Measurements from ENCODE around the gene GDE1. TPM values are rescaled to one million over a fixed set of nuclear protein-coding genes. Genes with fewer than 3 reads are reported as not detected.

GDE1 gene
- polyA plus RNA-seq, 5 donors, result 66.6 to 87.7 (median 77.3) TPM

Other genes with a start within 250 kb of the GDE1 start
- under 1 TPM in 3 of 5 donors, not detected in 2; 0.11 to 0.51 (median 0.50) TPM for gene CLEC19A, start 236.4 kb downstream of the GDE1 start, polyA plus RNA-seq (ENCODE audit: insufficient read depth in 1 of 5, insufficient read length in 5 of 5, low replicate concordance in 1 of 5)
- gene TMC5, start 104.2 kb downstream of the GDE1 start, polyA plus RNA-seq (ENCODE audit: insufficient read depth in 1 of 5, insufficient read length in 5 of 5, low replicate concordance in 1 of 5), result 10 to 100 TPM in 1 of 5 donors, 1 to 10 TPM in 4; 5.7 to 15.5 (median 9.0) TPM
- gene CCP110, start 1.8 kb upstream of the GDE1 start, polyA plus RNA-seq (ENCODE audit: insufficient read depth in 1 of 5, insufficient read length in 5 of 5, low replicate concordance in 1 of 5), result 10 to 100 TPM; 28.0 to 66.3 (median 53.4) TPM
- gene VPS35L, start 33.6 kb upstream of the GDE1 start, polyA plus RNA-seq (ENCODE audit: insufficient read depth in 1 of 5, insufficient read length in 5 of 5, low replicate concordance in 1 of 5), result 10 to 100 TPM; 50.5 to 56.9 (median 55.9) TPM
- gene KNOP1, start 196.1 kb upstream of the GDE1 start, polyA plus RNA-seq (ENCODE audit: insufficient read depth in 1 of 5, insufficient read length in 5 of 5, low replicate concordance in 1 of 5), result 10 to 100 TPM; 30.1 to 42.4 (median 34.4) TPM
- gene IQCK, start 196.2 kb upstream of the GDE1 start, polyA plus RNA-seq (ENCODE audit: insufficient read depth in 1 of 5, insufficient read length in 5 of 5, low replicate concordance in 1 of 5), result 10 to 100 TPM; 23.3 to 25.1 (median 24.5) TPM